ENCODE data around the gene PRRC2A. TPM values are rescaled to one million over a fixed set of nuclear protein-coding genes. Genes with fewer than 3 reads are reported as not detected.

Gene PRRC2A
- polyA plus RNA-seq, 1 donor (not counting 4 experiments of a cell fraction or from before 2014, with no cell fraction given), result 20.5 TPM

- Histone ChIP-seq H3K79me2 (ENCODE audit: control insufficient read depth, insufficient read depth, low read length) (no peaks in the 10 kb centered on the region), H3K4me2 (ENCODE audit: control insufficient read depth, extremely low read depth, insufficient read depth, low read depth, low read length) (peak overlapping the region; percentile 93), H3K9me1 (ENCODE audit: control insufficient read depth, extremely low read depth, insufficient read depth, low read length) (no peaks in the 10 kb centered on the region), H3K36me3 (ENCODE audit: control insufficient read depth in 2 of 2, extremely low read depth in 1 of 2, insufficient read depth in 2 of 2, low read length in 2 of 2) (no peaks in the 10 kb centered on the region), H4K20me1 (ENCODE audit: control insufficient read depth, extremely low read depth, insufficient read depth, low read length) (no peaks in the 10 kb centered on the region), H3K4me1 (ENCODE audit: control insufficient read depth, extremely low read depth, insufficient read depth, low read length) (peaks cover 15% of the 10 kb centered on the region), H3K9me3 (ENCODE audit: control insufficient read depth, low read depth, low read length) (no peaks in the 10 kb centered on the region), H3K4me3 (ENCODE audit: control insufficient read depth in 2 of 3, extremely low read depth in 1 of 3, insufficient read depth in 2 of 3, low read depth in 1 of 3, low read length in 3 of 3) (peak overlapping the region; percentile 50 to 90 (median 85)), H3K9ac (ENCODE audit: control insufficient read depth, extremely low read depth, insufficient read depth, low read length) (peak overlapping the region; percentile 87), H3K27me3 (ENCODE audit: control insufficient read depth, extremely low read depth, insufficient read depth, low read length) (no peaks in the 10 kb centered on the region), H3K27ac (ENCODE audit: control insufficient read depth, insufficient read depth, low read length) (peak overlapping the region; percentile 59), H2AFZ (ENCODE audit: control insufficient read depth, low read length) (peak overlapping the region; percentile 97)
- dilution Hi-C loops (cut with MboI; ENCODE audit: extremely low pct_ligation_motif_present, low sequenced_read_pairs), result no loop called here
- DNase-seq (ENCODE audit: low read depth, low spot score) (no peak), FAIRE-seq (no peak)
- TF ChIP-seq EZH2 (IDR thresholded peaks at IDR 0.05; ENCODE audit: low read length) (no peak), CTCF (optimal IDR thresholded peaks at IDR 0.05 in 1 of 3, IDR thresholded peaks at IDR 0.05 in 1 of 3, conservative IDR thresholded peaks at IDR 0.05 in 1 of 3; ENCODE audit: extremely low read depth in 1 of 3, insufficient read depth in 2 of 3, low read length in 3 of 3) (peak; percentile 76 to 97 (median 79))
Observed at GRCh38 chr6:31580807-31581433, 39.6 kb upstream of the PRRC2A start.

- DNase-seq (ENCODE audit: low read depth, low spot score), result no peak
- FAIRE-seq, result no peak
- Histone ChIP-seq H3K4me1 (ENCODE audit: control insufficient read depth, extremely low read depth, insufficient read depth, low read length) (peaks cover 15% of the 10 kb centered on the region), H3K79me2 (ENCODE audit: control insufficient read depth, insufficient read depth, low read length) (no peaks in the 10 kb centered on the region), H3K27ac (ENCODE audit: control insufficient read depth, insufficient read depth, low read length) (peak overlapping the region; percentile 59), H3K9ac (ENCODE audit: control insufficient read depth, extremely low read depth, insufficient read depth, low read length) (peak overlapping the region; percentile 87), H2AFZ (ENCODE audit: control insufficient read depth, low read length) (peak overlapping the region; percentile 97), H4K20me1 (ENCODE audit: control insufficient read depth, extremely low read depth, insufficient read depth, low read length) (no peaks in the 10 kb centered on the region), H3K9me3 (ENCODE audit: control insufficient read depth, low read depth, low read length) (no peaks in the 10 kb centered on the region), H3K27me3 (ENCODE audit: control insufficient read depth, extremely low read depth, insufficient read depth, low read length) (no peaks in the 10 kb centered on the region), H3K4me3 (ENCODE audit: control insufficient read depth in 2 of 3, extremely low read depth in 1 of 3, insufficient read depth in 2 of 3, low read depth in 1 of 3, low read length in 3 of 3) (peak overlapping the region; percentile 50 to 90 (median 85)), H3K4me2 (ENCODE audit: control insufficient read depth, extremely low read depth, insufficient read depth, low read depth, low read length) (peak overlapping the region; percentile 93), H3K9me1 (ENCODE audit: control insufficient read depth, extremely low read depth, insufficient read depth, low read length) (no peaks in the 10 kb centered on the region), H3K36me3 (ENCODE audit: control insufficient read depth in 2 of 2, extremely low read depth in 1 of 2, insufficient read depth in 2 of 2, low read length in 2 of 2) (no peaks in the 10 kb centered on the region)
- TF ChIP-seq CTCF (optimal IDR thresholded peaks at IDR 0.05 in 1 of 3, IDR thresholded peaks at IDR 0.05 in 1 of 3, conservative IDR thresholded peaks at IDR 0.05 in 1 of 3; ENCODE audit: extremely low read depth in 1 of 3, insufficient read depth in 2 of 3, low read length in 3 of 3) (no peak), EZH2 (IDR thresholded peaks at IDR 0.05; ENCODE audit: low read length) (no peak)
- dilution Hi-C loops (cut with MboI; ENCODE audit: extremely low pct_ligation_motif_present, low sequenced_read_pairs), result no loop called here
Observed at GRCh38 chr6:31581434-31582229, 38.9 kb upstream of the PRRC2A start.
